NCI-H2196 (cell line): ENCODE results near the gene BAHD1.
"Not testable (repeated sequence)": the region's sequence is repeated elsewhere in the genome, so short reads cannot be mapped to it uniquely, and the experiment has no call there.

ENCODE experiments used
- DNase-seq: peaks from one replicate; lab custom pipeline; 2025; ENCODE audit not compliant: unreplicated experiment; lab: John Stamatoyannopoulos, UW

Gene BAHD1

DNA sequence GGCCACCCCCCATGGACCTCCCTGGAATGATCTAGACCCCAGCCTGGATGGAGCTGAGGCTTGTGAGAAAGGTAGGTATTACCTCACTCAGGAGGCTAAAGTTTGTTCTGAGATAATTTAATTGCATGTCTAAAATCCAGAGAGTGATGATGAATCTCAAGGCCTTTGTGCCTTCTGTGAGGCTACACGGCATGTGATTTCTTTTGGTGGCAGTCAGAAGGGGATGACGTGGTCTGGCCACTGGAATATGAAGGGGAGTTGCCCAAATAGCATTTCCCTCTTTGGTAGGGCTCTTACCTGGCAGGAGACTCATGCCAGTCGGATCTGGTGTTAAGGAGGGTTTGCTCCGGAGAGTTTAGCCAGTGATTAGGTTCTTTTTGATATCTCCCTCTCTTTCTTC is 2.5 kb downstream of the BAHD1 start:
- no peak for DNase-seq

DNA sequence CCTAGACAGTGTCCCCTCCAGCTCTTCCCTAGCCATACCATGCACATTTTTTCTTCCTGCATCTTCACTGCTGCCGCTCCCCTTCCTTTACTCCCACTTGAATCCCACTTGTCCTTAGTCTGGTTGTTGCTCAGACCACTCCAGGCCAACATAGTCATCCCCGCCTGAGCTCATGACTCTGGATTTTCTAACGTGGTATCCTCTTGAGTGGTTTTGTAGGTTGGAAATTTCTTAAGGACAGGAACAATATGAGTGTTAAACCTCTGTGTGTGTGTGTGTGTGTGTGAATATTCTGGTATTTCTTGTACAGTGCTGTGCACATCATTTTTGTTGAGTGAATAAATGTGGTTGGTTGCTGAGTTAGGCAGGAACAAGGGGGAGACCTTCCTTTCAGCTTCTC is 3.1 kb downstream of the BAHD1 start:
- DNase-seq: no peak

DNA sequence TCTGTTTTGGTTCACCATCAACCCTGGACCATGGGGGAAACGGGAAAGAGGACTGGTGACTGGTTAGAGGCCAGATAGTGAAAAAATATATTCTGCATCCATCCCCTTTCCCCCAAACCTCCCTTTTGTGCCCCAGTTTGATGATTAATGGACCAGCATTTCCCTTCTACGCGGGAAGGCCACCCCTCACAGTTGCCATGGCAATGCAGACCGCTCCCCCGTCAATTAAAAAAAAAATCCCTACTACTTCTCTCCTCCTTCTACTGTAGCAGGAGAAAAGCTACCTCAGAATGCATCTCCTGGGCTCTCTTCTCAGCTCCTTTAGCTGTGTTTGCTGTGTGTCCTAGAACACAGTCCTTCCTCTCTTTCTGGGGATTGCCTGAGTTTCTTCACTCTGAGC is 4.0 kb downstream of the BAHD1 start:
- DNase-seq: no peak

DNA sequence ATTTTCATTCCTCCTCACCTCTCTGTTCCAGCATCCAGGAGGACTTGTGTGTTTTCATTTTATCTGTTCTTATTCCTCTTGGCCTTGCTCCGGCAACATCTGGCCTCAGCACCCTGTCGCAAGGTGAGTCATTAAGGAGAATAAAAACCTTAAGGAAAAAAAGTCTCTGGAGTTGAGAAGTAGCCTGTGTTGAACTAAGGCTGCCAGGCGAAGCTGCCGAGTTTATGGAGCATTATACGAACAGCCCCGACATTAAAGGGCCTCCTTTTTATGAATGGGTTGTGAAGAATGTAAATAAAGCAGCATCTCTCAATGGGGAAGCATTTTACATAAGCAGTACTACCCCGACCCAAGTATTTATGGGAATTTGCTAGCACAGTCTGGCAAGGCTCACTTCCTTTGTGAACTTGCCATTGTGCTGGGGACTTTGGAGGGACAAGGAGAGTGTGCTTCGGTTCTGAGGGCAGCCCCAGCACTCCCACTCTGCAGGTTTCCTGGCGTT is 4.7 kb downstream of the BAHD1 start:
- no peak for DNase-seq

DNA sequence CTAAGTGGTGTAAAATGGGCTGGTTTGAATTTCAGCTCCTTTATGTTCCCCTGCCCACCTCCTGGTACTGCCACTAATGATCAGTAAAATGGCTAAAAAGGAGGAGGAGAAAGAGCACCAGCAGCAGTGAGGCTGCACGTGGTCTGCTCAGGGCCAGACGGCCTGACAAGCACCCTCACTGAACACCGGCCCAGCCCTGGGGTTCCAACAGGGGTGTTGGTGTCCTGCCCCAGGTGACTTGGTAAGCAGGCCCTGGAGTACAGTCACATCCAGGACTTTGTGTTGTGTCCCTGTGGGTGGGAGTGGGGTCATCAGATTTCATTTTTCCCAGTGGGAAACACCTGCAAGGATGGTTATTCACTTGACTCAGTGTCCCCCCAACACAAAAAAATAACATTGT is 5.4 kb downstream of the BAHD1 start:
- DNase-seq: no peak

DNA sequence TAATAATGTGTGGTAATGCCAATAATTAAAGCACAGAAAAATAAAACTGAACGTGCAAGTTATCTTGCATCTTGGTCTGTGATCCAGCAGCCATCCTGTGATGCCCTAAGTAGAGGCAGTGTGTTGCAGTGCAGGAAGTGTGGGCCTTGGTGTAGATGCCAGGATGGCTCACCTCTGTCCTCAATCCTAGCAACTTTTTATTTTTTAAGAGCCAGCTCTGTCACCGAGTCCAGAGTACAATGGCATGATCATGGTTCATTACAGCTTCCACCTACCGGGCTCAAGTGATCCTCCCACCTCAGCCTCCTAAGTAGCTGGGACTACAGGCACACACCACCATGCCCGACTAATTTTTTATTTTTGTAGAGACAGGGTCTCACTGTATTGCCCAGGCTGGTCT is 7.6 kb downstream of the BAHD1 start:
- DNase-seq: no peak

DNA sequence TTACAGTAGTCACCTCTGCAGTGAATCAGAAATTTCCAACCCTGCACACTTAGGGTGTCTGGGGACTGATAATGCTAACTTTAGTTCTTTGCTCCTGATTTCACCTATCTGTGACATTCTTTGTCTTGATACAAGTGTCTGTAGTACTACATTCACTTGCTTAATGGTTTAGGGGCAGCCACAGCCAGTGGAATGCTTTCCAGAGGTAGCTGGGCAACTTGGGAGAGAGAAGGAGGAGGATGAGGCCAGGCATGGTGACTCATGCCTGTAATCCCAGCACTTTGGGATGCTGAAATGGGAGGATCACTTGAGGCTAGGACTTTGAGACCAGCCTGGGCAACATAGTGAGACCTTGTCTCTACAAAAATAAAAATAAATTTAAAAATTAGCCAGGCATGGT is 8.5 kb downstream of the BAHD1 start:
- DNase-seq: no peak

DNA sequence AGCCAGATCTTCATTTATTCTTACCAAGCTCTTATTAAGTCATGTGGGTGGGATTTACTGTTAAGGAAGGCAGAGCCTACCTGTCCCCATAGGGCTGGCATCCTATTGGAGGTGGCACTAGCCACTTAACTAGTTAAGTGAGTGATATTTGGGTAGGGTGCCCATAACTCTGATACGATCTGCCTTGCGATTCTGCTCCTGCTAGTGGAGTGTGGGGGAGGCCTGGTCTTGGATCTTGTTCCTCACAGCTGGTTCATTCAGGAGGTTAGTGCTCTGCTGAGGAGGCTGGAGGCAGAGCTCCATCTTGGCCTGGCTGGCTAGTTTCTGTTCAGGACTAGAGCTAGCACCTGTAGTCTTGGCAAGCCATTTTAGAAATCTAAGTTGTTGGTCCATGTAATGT is 9.3 kb downstream of the BAHD1 start:
- DNase-seq: no peak

DNA sequence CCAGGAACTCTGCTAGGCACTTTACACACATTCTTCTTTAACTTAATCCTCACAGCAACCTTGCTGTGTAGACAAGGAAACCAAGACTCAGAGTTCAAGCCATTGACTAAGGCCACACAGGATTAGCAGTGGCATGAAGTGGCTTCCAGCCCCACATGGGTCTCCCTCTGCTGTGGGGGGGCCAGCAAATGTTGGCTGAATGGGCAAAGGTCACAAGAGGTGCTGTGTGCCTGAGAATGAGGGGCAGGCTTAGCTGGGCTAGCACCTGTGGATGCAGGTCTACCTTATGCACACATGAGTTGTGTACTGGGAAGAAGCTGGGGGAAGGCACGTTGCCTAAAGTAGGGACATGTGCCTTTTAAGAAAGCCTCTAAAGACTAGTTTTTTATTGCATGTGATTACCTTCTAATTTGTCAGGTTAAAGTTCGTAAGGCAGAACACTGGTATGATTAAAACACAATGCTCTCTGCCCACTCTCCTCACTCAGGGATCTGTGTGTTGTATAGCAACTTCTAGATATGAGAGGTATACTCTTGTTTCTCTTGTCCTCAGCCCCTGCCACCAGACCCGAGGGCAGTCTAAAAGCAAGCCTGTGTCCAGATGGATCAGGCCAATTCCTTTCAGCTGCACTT is 10.9 kb downstream of the BAHD1 start:
- no peak for DNase-seq

DNA sequence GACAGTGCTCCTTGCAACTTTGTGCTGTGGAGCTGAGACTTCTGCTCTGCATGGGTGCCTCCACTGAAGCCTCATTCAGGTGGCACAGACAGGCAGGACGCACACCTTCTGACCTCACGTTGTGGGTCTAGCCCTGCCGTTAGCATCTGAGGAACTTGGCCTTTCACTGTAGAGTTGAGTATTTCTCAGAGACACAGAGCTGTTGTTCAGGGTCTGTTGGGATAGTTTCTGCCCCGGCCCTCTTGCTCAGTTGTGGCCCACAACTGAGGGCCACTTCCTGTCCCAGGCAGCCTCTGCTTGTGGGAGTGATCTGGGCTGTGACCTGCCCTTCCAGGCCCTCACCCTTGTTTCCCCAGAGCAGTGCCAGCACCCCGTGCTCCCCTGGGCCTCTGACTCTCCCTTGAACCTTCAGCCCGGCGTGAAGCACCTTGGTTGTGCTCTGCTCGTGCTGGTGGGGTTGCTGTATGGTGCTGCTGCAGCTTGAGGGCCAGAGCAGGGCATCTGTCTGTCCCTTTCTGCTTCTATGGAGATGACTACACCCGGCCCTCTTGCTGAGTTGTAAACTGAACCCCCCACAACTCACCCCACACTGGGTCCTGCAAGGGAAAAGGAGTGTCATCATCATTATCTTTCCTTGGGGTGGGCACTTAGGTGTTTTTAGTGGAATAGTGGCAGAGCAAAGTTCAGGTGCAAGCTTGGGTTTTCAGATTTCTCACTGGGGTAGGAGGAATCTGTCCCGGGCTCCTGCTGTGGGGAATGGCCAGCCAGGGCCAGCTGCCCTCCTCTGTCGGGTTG is 11.7 kb downstream of the BAHD1 start:
- no peak for DNase-seq

DNA sequence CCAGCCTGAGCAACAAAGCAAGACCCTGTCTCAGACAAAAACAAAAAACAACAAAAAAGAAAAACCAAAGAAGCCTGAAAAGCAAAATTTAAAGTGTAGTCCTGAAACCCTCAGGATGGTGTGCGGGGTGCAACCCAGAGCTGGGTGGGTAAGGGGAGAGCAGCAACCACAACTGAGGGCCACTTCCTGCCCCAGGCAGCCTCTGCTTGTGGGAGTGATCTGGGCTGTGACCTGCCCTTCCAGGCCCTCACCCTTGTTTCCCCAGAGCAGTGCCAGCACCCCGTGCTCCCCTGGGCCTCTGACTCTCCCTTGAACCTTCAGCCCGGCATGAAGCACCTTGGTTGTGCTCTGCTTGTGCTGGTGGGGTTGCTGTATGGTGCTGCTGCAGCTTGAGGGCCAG is 13.2 kb downstream of the BAHD1 start:
- not testable (repeated sequence) for DNase-seq

DNA sequence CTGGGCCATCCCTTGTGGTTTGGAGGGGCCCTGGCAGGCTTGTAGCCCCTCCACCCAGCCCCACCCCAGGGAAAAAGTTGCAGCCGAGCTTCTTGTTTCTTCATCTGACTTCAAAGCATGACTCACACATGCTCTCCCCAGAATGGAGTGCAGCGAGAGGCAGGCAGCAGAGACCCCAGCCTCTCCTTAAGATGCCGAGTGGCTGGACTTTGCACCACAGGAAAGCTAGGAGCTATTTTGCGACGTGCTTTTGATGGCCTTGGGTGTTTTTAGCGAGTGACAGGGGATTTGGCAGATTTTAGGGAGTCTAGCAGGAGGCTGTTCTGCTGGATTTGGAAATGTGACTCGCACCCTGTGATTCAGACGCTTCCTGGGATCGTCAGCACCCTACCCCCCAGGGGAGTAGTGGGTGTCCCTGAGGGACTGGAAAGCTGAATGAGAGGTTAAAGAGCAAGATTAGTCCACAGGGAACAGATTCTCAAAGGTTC is 14.2 kb downstream of the BAHD1 start:
- no peak for DNase-seq

DNA sequence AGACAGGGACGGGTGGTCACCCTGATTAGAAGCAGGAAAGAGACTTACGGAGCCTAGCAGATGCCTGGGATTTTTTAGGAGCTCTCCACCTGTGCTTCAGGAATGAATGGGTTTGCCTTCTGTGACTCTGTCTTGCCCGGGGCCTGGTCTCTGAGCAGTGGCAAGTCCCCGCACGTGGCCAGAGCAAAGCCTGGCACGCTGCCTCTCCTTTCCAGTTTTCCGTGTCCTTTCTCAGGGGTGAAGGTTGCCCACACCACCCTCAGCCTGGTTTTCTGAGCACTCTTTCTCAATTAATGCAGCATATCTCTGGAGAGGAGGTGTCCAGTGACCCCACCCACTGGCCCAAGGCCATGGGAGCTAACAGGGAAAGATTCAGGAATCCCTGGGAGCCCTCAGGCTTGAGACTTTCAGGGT is 15.6 kb downstream of the BAHD1 start:
- DNase-seq: no peak

DNA sequence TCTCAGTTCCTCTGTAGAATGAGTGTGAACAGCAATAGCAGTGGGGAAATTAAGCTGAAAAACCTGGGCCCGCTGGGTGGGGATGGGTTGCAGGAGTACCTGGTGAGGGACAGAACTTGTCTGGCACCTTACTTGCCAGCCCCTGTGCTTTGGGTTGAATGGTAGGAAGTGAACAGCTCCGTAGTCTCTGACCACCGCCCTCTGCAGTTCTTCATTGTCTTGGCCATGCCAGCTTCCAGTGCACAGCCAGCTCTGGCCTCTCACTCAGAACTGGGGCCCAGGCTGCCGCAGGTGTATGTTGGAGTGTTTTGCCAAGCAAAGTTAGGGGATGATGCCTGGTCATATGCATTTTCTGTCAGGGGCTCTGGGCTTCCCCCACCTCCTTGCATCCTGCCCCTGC is 16.0 kb downstream of the BAHD1 start:
- DNase-seq: no peak

DNA sequence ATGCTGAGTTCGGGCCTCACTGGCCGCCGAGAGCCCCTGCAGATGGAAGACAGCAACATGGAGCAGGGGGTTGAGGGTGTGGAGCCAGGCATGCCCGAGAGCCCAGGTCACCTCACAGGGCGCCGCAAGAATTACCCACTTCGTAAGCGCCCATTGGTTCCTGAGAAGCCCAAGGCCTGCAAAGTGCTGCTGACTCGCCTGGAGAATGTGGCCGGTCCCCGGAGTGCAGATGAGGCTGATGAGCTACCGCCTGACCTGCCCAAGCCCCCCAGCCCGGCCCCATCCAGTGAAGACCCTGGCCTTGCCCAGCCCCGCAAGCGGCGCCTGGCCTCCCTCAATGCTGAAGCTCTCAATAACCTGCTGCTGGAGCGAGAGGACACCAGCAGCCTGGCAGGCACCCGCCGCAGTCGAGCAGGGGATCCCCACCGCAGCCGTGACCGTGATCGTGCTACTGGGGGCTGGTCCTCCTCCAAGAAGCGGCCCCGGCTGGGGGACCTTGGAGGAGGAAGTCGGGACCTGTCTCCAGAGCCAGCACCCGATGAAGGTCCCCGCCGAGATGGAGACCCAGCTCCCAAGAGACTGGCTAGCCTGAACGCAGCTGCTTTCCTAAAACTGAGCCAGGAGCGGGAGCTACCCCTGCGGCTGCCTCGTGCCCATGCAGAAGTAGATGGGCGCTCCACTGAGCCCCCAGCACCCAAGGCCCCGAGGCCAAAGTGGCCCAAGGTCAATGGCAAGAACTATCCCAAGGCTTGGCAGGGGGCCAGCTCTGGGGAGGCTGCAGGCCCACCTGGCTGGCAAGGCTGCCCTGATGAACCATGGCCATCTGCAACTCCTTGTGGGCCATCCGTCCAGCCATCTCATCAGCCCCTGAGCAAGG is 18.0 kb downstream of the BAHD1 start:
- DNase-seq: no peak

DNA sequence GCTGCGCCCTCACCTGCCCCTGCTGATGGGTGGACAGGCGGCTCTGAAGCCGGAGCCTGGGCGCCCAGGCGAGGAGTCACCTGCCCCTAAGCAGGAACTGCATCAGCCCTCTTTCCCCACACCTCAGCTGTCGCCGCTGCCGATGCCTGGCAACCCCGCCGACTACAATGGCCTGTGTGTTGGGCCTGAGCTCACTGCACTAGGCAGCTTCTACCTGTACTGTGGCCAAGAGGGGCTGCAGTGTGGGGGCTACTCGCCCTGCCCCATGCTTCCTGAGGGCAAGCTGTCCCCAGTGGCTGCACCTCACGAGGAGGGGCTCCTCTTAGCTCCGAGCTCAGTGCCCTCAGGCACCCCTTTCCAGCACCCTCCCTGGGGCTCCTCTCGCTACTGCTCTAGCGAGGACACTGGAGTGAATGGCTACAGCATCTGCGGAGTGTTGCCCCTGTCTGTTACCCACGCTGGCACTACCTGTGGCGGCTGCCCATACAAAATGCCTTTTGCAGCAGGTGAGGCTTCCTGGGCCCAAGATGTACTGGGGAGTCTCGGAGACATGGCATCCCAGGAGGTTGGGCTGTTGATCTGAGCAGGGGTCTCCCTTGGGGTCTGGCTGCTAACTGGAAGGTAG is 18.8 kb downstream of the BAHD1 start:
- DNase-seq: no peak

DNA sequence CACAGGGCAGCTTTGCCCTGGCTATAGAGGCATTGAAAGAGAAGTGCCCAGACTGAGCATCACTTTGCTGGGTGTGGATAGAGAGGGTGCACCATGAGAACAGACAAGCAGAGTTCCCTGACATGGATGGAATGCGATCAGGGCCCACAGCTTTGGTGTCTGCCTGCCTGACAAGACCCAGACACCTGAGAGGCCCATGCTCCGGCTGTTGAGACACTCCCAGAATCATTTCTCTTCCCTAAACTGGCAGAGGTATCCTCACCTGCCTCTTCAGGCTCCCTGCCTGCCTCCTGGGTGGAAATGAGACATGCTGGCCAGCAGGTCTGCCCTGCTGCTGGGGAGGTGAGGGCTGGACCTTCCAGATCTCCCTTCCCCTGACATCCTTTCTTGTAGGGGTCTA is 19.7 kb downstream of the BAHD1 start:
- DNase-seq: no peak

DNA sequence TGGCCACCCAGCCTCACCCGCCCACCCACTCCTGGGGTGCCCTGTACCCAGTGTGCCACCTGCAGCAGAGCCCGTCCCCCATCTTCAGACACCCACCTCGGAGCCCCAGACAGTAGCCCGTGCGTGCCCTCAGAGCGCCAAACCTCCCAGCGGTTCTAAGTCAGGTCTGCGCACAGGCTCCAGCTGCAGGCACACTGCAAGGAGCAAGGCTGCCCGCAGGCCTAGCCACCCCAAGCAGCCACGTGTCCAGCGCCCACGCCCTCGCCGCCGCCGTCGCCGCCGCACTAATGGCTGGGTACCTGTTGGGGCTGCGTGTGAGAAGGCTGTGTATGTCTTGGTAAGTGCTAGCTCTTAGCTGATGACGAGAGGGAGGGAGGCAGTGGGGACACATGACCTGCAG is 21.2 kb downstream of the BAHD1 start:
- DNase-seq: no peak

DNA sequence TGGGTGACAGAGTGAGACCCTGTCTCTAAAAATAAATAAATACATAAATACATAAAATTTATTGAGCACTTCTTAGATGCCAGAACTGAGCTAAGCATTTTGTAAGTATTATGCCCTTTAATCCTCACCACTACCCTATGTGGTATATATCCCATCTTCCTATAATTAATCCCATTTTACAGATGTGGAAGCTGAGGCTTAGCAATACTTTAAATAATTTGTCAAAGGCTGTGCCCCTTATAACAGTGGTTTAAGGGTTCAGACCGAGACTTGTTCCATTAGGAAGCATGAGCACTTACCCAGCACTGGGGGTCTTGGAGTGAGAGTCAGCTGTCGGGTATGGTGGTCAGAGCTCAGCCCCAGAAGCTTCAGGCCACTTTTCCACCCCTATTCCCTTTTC is 22.5 kb downstream of the BAHD1 start:
- no peak for DNase-seq

DNA sequence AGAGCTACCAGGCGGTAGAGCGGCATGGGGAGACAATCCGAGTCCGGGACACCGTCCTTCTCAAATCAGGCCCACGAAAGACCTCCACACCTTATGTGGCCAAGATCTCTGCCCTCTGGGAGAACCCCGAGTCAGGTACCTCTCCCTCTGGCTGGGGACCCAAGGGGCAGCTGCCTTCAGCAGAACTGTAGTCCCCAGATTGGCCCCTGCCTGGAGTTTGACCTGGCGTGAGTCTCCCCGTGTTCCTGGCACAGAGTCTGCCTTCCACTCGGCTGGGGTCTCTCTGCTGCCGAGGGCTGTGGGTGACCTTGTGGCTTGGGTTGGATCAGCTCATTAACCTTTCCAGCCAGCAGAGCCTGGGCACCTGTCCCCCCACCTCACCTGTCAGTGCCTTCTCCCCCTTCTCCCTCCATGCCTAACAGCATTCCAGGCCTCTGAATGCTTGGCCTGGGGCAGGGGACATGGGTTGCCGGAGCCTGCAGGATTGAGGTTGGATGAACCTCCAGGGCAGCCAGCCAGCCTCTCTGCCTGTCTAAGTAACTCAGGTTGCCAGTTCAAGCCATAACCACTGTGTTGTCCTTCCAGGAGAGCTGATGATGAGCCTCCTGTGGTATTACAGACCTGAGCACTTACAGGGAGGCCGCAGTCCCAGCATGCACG is 23.3 kb downstream of the BAHD1 start:
- DNase-seq: no peak
